Fibroblast of pulmonary artery (primary cell): ENCODE results near the gene TPPP3.
"Not testable (repeated sequence)": the region's sequence is repeated elsewhere in the genome, so short reads cannot be mapped to it uniquely, and the experiment has no call there.

ENCODE experiments used
- DNase-seq: peaks from one replicate; pipeline ENCODE4 v3.0.0-alpha.2; 2010; ENCODE audit warnings: low read depth
- H3K4me3 ChIP-seq: replicated peaks from 2 replicates; pipeline ENCODE4 v1.5.1; 2011; ENCODE audit warnings: low read depth, mild to moderate bottlenecking, control low read depth, low read length, moderate library complexity
- CTCF ChIP-seq: IDR thresholded peaks from 2 replicates; pipeline ENCODE4 v1.5.1; 2011; ENCODE audit warnings: mild to moderate bottlenecking, control low read depth, low read length, inconsistent platforms; ENCODE audit errors: missing control alignments

TPPP3 gene

GRCh38 chr16:67419931-67420330 lies 26.6 kb upstream of the TPPP3 start:
- TF ChIP-seq CTCF: no peak
- no peak overlapping the region for H3K4me3 ChIP-seq

DNA sequence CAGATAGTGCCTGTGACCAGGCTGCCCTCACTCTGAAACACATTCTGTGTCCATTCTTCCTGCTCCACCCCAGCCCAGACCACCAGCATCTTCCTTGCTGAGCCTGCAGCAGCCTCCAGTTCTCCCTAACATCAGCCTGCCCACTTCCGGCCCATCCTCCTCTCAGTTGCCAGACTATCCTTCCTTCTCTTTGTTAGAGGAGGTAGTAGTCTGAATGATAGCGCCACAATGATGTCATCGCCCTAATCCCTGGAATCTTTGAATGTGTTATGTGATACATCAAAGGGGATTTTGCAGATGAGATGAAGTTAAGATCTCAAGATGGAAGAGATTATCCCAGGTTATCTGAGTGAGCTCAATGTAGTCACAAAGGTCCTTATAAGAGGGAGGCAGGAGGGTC lies 26.2 kb upstream of the TPPP3 start:
- H3K4me3 ChIP-seq: no peak overlapping the region
- no peak for TF ChIP-seq CTCF
- DNase-seq: no peak

More at GRCh38 chr16:67419931-67420330, 26.6 kb upstream of the TPPP3 start:
- no peak for DNase-seq

DNA sequence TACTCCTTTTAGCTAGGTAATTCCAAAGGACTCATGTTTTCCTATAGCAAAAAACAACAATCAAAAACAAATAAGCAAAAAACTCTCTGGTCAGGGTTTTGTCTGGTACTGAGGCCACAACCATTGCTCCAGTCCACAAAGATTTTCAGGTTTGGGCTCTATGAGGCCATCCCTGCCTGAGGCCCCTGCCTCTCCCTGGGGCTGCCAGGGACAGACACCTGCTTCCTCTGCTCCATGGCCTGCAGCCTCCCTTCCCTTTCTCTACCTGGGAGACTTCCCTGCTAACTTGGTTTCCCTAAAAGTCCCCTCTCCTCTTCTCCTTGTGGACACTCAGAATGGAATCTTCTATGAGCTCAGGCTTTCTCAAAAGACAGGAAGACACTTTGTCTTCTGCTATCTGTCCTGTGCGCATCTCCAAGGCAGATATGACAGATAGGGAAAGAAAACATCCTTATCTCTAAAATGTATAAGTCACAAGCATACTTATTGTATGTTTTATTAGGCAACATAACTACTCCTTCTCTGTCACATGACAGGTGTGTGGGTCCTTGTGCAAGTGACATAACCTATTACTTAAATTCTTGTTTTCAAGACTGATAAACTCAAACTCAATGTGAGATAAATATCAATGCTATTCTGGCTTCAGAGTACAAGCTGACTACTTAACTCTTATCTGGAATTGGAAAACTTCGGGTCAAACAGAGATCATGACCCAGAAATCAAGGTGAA lies 24.2 kb upstream of the TPPP3 start:
- TF ChIP-seq CTCF: no peak
- H3K4me3 ChIP-seq: no peak overlapping the region
- no peak for DNase-seq

GRCh38 chr16:67415872-67416793 lies 22.8 kb upstream of the TPPP3 start, which contains the start of gene ZDHHC1:
ZDHHC1 (minus strand) TSS chr16:67416477; CDS start chr16:67407775, 8,702 bp downstream.
- peak; percentile 66 for DNase-seq
- no peak for TF ChIP-seq CTCF
- peak within 1 kb of the TSS; percentile 70 for H3K4me3 ChIP-seq

GRCh38 chr16:67415421-67415820 lies 22.1 kb upstream of the TPPP3 start:
- DNase-seq: not testable (repeated sequence)

GRCh38 chr16:67413978-67414911 lies 20.9 kb upstream of the TPPP3 start:
- H3K4me3 ChIP-seq: no peak overlapping the region
- TF ChIP-seq CTCF: no peak
- no peak for DNase-seq

More at GRCh38 chr16:67415421-67415820, 22.1 kb upstream of the TPPP3 start:
- peak overlapping the region; percentile 70 for H3K4me3 ChIP-seq
